ENCODE data around the gene CYP4A22.

CYP4A22 gene

GRCh38 chr1:47178654-47179016 lies 41.4 kb downstream of the CYP4A22 start:
- no peak for DNase-seq (ENCODE audit: low spot score)
- TF ChIP-seq CTCF (IDR thresholded peaks at IDR 0.05): no peak
- peak overlapping the region in 1 of 2 donors; percentile 76 for H3K27ac ChIP-seq
- H3K4me3 ChIP-seq: peak overlapping the region; percentile 76

GRCh38 chr1:47179017-47179987 lies 42.1 kb downstream of the CYP4A22 start:
- Histone ChIP-seq H3K27ac (peak overlapping the region in 1 of 2 donors; percentile 76), H3K4me3 (peak overlapping the region; percentile 76)
- peak; percentile 92 for DNase-seq (ENCODE audit: low spot score)
- TF ChIP-seq CTCF (IDR thresholded peaks at IDR 0.05): peak; percentile 89

- no peak for DNase-seq (ENCODE audit: low spot score)
- peak overlapping the region; percentile 76 for H3K4me3 ChIP-seq
- no peak for TF ChIP-seq CTCF (IDR thresholded peaks at IDR 0.05)
- H3K27ac ChIP-seq: no peak overlapping the region
Observed at GRCh38 chr1:47179988-47180563, 42.8 kb downstream of the CYP4A22 start.

- TF ChIP-seq CTCF (IDR thresholded peaks at IDR 0.05): no peak
- H3K27ac ChIP-seq: no peak overlapping the region
- H3K4me3 ChIP-seq: no peak overlapping the region
- DNase-seq (ENCODE audit: low spot score): no peak
Observed at GRCh38 chr1:47180603-47181094, 43.4 kb downstream of the CYP4A22 start.

- DNase-seq (ENCODE audit: low spot score): peak; percentile 70
- H3K4me3 ChIP-seq: no peak overlapping the region
- no peak overlapping the region for H3K27ac ChIP-seq
- no peak for TF ChIP-seq CTCF (IDR thresholded peaks at IDR 0.05)
Observed at GRCh38 chr1:47181095-47181954, 44.1 kb downstream of the CYP4A22 start.

GRCh38 chr1:47181955-47182675 lies 44.9 kb downstream of the CYP4A22 start:
- H3K4me3 ChIP-seq: no peak overlapping the region
- DNase-seq (ENCODE audit: low spot score): peak; percentile 29
- TF ChIP-seq CTCF (IDR thresholded peaks at IDR 0.05): no peak
- no peak overlapping the region for H3K27ac ChIP-seq
